GM21576 (cell line): ENCODE results near the gene MAPK8IP2.
"Not testable (repeated sequence)": the region's sequence is repeated elsewhere in the genome, so short reads cannot be mapped to it uniquely, and the experiment has no call there.

ENCODE experiments used
- ATAC-seq: cut with Tn5 transposase; IDR thresholded peaks from one replicate; pipeline ENCODE4 v1.9.1; 2021; ENCODE audit warnings: mild to moderate bottlenecking, moderate library complexity; ENCODE audit not compliant: unreplicated experiment

Gene MAPK8IP2

DNA sequence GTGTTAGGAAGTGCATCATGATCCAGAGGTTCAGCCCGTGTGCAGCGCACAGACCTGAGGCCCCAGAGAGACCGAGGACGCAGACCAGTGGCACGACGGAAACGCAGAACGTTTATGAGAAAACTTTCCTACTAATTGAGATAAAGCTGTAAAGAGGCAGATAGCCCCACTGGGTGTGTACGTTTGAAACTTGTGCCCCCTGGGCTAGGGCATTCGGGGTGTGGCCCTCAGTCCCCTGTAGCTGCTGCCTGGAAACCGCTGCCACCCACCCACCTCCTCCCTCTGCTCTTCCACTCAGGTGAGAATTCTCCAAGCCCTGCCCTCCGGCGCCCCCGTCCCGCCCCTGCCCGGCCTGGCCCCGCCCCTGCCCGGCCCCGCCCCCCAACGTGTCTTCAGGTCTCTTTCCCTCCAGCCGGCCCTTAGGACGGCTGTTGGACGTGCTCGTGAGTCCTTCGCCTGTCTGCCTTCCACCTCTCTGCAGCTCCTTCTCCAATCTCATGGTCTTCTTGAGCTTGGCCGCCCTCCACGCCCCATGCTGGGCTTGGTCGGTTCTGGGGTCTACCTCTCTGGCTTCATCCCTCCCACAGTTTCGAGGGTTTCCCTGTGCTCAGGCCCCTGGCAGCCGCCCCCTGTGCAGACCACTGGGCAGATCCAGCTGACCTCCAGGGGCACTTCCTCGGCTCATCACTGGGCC lies 12.1 kb downstream of the MAPK8IP2 start:
- ATAC-seq: no peak

- no peak for ATAC-seq
These were observed 12.8 kb downstream of the MAPK8IP2 start for GRCh38 chr22:50613291-50613981.

- not testable (repeated sequence) for ATAC-seq
These were observed 13.7 kb downstream of the MAPK8IP2 start for GRCh38 chr22:50614296-50614695.

DNA sequence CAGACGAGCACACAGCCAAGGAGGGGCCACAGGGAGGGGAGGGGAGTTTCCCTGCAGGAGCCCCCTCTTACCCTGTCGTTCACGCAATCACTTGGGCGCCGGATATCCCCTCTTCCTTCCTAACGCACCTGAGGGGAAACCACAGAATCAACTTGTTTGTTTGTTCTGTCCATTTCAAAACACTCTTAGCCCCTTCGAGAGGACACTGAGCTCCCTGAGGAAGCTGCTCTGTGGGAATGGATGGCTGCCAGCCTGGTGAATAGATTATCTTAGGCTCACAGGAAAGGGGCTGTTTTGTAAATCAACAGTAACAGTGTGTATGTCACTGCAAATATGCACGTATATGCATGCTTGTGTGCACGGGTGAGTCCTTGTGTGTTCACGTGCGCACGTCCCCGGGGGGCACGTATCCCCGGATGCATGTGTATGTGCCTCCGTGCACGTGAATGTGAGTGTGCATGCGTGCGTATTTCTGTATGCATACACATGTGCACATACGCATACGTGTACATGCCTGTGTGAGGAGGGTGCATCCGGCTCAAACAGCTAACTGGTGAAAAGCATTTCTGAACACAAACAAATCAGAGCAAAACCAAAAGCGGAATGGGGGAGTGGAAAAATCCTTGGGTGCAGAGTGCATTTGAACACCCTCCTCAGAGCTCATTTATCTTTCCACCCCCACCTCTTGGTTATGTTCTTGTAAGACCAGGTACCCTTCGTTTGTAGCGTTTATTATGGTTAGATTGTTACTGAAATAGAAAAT lies 20.2 kb downstream of the MAPK8IP2 start:
- peak; percentile 54 for ATAC-seq

GRCh38 chr22:50621356-50621880 lies 20.8 kb downstream of the MAPK8IP2 start:
- no peak for ATAC-seq

DNA sequence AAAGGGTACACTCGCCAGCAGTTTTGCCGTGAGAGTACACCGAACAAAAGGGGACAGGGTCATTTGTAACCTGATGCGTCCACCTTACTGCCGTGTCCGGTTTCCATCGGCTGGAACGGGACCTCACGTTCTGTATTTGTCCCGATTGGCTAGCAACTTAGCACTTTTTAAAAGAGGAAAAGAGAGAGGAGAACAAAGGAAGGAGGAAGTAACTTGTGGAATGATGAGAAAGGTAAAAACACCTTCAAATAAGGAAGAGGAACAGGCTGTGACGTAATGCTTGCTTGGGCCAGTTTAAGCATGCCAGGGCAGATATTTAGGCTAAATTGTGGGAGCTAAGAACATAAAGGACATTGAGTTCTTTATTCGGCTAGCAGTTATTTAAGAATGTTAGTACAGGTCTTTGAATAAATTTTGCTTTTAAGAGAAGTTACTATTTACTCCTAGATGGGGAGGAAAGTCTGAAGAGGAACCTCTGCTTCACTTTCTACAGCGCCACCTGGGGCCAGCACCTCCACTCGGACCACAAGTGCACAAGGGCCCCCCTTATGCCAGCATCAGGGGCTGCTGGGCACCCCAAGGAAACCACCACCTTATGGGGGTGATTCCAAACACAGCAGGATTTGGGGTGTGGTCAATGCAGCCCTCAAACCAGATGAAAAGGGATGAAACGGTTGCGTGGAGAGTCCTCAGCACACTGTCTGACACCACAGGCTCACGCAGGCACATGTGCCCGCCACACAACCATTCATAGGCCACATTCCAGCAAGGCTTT lies 21.5 kb downstream of the MAPK8IP2 start:
- ATAC-seq: no peak

DNA sequence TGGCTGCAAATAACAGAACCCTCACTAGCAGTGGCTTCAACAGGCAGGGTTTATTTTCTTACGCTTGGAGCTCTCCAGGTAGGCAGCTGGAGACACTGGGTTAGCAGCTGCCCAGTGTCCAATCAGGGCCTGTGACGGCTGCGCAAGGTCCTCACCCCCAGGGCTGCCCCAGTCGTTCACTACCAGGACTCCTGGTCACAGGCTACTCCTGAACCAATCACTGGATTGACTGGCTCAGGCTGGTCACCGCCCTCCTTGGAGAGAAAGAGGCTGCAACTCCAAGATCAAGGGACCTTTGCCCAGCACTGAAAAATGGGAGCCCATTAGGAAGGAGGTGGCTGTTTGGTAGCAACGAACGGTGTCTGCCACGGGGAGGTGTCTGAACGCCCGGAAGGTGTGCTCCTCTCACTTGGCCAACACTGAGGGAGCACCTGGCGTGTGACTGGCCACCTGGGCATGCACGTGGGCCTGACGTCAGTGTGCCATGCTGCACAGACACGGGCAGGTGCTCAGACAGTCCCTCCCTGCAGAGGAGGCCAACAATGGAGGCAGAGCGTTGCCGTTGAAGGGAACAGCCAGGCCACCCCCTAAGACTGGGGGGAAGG lies 22.2 kb downstream of the MAPK8IP2 start:
- no peak for ATAC-seq

DNA sequence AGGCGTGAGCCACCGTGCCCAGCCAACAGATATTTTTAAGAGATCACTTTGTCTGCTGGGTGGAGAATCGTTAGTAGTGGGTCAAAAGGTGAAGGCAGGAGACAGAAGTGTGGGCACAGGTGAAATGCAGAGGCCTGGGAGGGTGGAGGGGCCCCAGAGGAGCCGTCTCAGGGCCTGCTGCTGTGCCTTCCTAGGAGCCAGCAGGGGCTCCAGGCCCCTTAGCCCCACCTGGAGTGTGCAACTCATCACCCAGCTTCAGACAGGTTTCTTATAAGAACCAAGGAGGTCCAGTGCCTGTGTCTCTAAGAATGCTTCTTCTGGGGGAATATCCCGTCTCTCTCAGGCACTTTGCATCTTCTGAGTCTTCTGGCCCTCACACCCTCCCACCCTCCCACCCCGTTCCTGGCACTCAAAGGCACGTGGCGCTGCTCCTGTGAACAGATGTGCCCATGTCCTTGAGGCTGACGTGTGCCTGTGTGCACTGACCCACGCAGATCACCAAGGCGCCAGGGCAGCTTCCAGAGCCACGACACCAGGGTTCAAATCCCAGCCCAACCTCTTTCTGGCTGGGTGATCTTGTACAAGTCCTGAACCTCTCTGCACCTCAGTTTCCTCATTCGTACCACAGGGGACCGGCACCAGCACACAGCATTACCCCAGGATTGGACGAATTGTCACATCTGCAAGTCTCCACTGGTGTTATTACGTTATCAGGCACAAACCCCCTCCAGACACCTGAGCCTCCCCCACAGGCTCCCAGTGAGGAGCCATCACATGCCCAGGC lies 23.9 kb downstream of the MAPK8IP2 start:
- no peak for ATAC-seq

- ATAC-seq: no peak
These were observed 24.6 kb downstream of the MAPK8IP2 start for GRCh38 chr22:50625131-50625567.

GRCh38 chr22:50625568-50626313 lies 25.1 kb downstream of the MAPK8IP2 start:
- no peak for ATAC-seq

DNA sequence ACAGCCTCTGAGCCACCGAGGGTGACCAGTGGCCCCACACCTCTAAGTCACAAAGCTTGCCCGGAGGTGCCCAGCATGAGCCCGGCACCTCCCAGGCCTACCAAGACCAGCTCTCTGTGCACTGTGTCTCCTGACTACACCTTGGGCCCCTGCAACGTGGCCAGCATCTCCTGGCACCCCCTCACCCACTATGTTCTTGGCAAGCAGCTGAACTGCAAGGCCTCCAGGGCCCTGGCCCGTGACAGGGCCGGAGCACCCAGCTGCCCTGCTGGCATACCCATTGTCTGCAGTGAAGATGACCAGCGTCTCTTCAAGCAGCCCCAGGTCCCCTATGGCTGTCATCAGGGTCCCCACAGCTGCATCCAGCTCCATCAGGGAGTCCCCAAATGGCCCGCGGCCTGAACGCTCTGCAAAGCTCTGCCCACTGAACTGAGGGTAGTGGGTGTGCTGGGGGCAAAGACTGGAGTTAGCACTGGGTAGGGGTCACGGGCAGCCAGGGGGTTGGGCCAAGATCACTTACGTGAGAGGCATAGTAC lies 25.8 kb downstream of the MAPK8IP2 start:
- ATAC-seq: no peak

DNA sequence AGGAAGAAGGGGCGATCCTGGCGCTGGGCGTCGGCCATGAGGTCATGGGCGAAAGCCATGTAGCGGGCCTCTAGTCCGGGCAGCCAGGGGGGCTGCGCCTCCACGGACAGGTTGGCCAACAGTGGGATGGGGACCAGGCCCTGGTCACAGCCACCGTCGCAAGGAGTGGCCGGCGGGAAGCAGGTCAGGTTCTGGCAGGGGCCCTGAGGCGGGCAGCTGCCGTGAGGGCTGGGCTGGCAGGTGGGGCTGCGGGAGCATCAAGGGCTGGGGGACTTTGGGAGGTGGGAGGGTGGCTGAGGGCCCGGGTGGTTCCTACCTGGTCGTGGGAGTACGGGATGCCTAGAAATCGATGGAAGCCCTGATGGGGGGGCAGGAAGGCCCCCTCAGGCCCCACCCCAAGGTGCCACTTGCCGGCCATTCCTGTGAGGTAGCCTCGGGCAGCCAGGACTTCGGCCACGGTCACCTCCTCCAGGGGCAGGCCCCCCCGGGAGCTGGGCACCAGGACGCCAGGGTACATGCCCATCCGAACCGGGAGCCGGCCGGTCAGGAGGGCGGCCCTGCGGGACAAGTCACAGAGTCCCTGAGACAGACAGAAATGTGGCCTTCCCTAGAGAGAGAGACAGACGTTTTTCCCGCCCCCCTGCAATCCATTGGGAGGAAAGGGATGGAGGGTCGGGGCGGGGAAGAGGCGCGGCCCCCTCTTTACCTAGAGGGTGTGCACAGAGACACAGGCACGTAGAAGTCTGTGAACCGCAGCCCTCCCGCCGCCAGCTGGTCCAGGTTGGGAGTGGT lies 26.5 kb downstream of the MAPK8IP2 start:
- no peak for ATAC-seq

DNA sequence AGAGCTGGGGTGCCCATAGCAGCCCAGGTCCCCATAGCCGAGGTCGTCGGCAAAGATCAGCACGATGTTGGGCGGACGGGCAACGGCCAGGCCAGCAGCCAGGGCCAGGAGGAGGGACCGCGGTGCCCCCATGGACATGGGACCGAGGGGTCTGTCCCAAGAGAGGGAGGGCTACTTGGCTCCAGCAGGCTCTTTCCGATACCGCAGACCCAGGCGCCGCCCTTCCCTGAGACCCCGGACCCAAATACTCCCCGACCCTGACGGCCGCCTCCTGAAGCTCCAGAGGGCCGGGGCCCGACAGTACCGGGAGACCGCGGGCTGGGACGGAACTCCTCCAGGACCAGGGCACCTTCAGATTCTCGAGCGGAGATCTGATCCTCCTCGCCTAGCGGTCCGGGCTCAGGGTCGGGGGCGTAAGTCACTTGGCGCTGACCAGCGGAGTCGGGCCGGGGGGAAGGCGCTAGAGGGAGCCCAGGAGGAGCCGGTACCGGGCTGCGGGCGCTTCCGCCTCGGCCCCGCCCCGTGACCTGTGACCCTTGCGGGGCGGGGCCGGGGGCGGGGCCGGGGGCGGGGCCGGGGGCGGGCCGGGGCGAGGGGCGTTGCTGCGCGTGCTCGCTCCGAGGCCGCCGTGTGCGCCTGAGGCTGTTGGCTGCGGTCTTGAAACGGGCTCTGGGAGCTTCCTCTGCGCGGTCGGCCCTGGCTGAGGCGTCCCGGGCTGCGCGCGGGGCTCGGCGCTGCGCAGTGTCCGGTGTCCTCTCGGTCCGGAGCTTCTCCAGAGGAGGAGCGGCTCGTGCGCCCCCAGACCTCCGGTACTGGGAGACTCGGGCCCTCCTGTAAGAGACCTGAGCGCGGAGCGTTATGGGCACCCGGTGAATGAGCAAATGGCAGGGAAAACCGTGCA lies 27.3 kb downstream of the MAPK8IP2 start, which contains the start of gene ARSA:
Gene ARSA, minus strand, starts transcription at position 511 of the 901 bp plus-strand sequence. Its CDS starts 373 bp downstream, at position 138.
- peak; percentile 65 for ATAC-seq

DNA sequence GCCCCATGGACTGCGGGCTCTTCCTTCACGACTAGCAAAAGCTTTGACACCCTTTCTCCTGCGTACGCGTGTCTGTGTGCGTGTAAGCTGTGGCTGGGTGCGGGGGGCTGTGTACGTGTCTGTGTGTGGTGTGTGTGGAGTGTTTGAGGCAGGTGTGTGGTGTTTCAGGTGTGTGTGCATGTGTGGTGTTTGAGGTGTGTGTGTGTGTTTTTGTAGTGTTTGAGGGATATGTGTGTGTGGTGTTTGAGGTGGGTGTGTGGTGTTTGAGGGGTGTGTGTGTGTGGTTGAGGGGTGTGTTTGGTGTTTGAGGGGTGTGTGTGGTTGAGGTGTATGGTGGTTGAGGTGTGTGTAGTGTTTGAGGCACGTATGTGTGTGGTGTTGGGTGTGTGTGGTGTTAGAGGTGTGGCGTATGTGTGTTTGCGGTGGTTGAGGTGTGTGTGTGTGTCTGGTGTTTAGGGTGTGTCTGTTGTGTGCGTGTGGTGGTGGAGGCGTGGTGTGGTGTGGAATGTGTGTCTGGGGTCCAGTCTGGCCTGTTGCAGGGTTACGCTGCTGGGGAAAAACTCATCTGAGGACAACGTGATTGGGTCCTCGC lies 28.0 kb downstream of the MAPK8IP2 start:
- no peak for ATAC-seq

GRCh38 chr22:50630376-50630775 lies 29.8 kb downstream of the MAPK8IP2 start:
- ATAC-seq: no peak

DNA sequence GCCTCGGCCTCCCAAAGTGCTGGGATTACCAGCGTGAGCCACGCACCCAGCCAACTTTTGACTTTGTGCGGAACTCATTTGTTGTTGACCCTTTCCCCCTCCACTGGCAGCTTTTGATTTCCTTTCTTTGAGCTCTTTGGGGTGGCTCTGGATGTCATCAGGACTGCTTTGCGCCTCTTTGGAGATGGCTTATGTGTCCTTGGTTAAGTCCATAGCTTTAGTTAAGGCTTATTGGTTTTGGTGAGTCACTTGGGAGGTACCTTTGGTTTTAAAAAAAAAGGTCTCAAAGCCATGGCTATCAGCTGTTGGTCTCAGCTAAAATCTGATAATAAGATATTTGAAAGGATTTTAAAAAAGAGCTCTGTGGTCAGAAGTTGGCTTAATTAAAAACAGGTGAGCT lies 32.5 kb downstream of the MAPK8IP2 start:
- ATAC-seq: no peak
